K562 (cell line): Measurements from ENCODE around the gene SUPT3H. TPM values are rescaled to one million over a fixed set of nuclear protein-coding genes. Genes with fewer than 3 reads are reported as not detected.

Experiments
- ATAC-seq: fragments of 200-7000 bp; cut with Tn5 transposase; 3 replicates; pipeline ENCODE4 v1.9.1; 2020; ENCODE audit warnings: moderate library complexity
- BruUV-seq: library from RNA; stranded (reverse); fragments of 400-500 nt; replicated peaks from 2 replicates; lab custom pipeline; 2021; lab: Mats Ljungman, UMichigan
- CTCF ChIA-PET: fragments of 300-600 bp; formaldehyde crosslinking; extraction: SDS; loops from one replicate; lab custom pipeline; 2021; ENCODE audit warnings: low intra/inter-chr PET ratio; lab: Yijun Ruan, JAX
- POLR2A ChIA-PET: fragments of 300-600, 350-650 bp; sonication (Branson Sonifier 250); formaldehyde crosslinking; extraction: SDS; loops from one replicate; lab custom pipeline; 2021; ENCODE audit warnings: antibody characterized with exemption, inconsistent platforms; lab: Yijun Ruan, JAX
- DNase-seq, 4 experiments: peaks; one replicate each; pipeline versions ENCODE4 v3.0.0 to v3.0.0-alpha.2; 2011 to 2018; ENCODE audit warnings: low spot score in 3 of 4, mixed read lengths in 3 of 4; ENCODE audit errors: extremely low read depth in 1 of 4
- FAIRE-seq: peaks from 2 replicates; lab custom pipeline; 2011; peaks lifted over from hg19 to GRCh38; lab: Jason Lieb, UNC
- H2AFZ ChIP-seq: 2 replicates; pipeline ENCODE4 v1.6.0; 2011; ENCODE audit warnings: low read depth, low read length, control low read depth, inconsistent platforms
- H3K27ac ChIP-seq: fragments of 200-600 bp; 3 replicates; pipeline ENCODE4 v1.8.0; 2011; ENCODE audit warnings: low read depth, mild to moderate bottlenecking, control low read depth, inconsistent platforms, low read length, moderate library complexity, mixed read lengths; ENCODE audit errors: extremely low read depth
- H3K27me3 ChIP-seq, 2 experiments: fragments of 300-600 bp in 1 of 2; 2 replicates in 1 of 2; 3 replicates in 1 of 2; pipeline versions ENCODE4 v1.6.0 to v1.8.0; 2011; ENCODE audit warnings: inconsistent platforms in 2 of 2, low read length in 2 of 2, mild to moderate bottlenecking in 1 of 2, mixed read lengths in 1 of 2, moderate library complexity in 1 of 2; ENCODE audit not compliant: control insufficient read depth in 2 of 2, insufficient read depth in 2 of 2
- H3K36me3 ChIP-seq: fragments of 300-600 bp; 3 replicates; pipeline ENCODE4 v1.8.0; 2011; ENCODE audit warnings: mild to moderate bottlenecking, low read length, inconsistent platforms; ENCODE audit not compliant: control insufficient read depth, insufficient read depth
- H3K4me1 ChIP-seq, 2 experiments: fragments of 200-600 bp in 1 of 2; replicated peaks in 1 of 2; 2 replicates in 1 of 2; 3 replicates in 1 of 2; pipeline versions ENCODE4 v1.5.1 to v1.8.0; 2011; ENCODE audit warnings: inconsistent platforms in 2 of 2, low read length in 2 of 2, mild to moderate bottlenecking in 1 of 2, mixed read lengths in 1 of 2, moderate library complexity in 1 of 2; ENCODE audit not compliant: control insufficient read depth in 2 of 2, insufficient read depth in 2 of 2
- H3K4me2 ChIP-seq: 2 replicates; pipeline ENCODE4 v1.6.1; 2011; ENCODE audit warnings: low read length, control low read depth, inconsistent platforms, mixed read lengths; ENCODE audit not compliant: insufficient read depth
- H3K4me3 ChIP-seq: fragments of 200-600 bp; sonication (generic), shearing (Covaris generic); 2 replicates; pipeline ENCODE4 v1.5.1; 2016; ENCODE audit warnings: control low read depth, inconsistent platforms
- H3K79me2 ChIP-seq: fragments of 200-600 bp; 3 replicates; pipeline ENCODE4 v1.8.0; 2011; ENCODE audit warnings: low read length, inconsistent platforms; ENCODE audit not compliant: control insufficient read depth, insufficient read depth
- H3K9ac ChIP-seq, 2 experiments: 2 replicates each; pipeline versions ENCODE4 v1.6.0 to v1.6.1; 2011; ENCODE audit warnings: low read depth in 2 of 2, low read length in 2 of 2, control low read depth in 1 of 2, inconsistent platforms in 1 of 2, mild to moderate bottlenecking in 1 of 2, mixed read lengths in 1 of 2; ENCODE audit not compliant: insufficient read depth in 1 of 2
- H3K9me1 ChIP-seq: one replicate; pipeline ENCODE4 v1.6.0; 2011; ENCODE audit warnings: inconsistent platforms, mild to moderate bottlenecking, low read length, moderate library complexity; ENCODE audit not compliant: control insufficient read depth, insufficient read depth
- H3K9me3 ChIP-seq: replicated peaks from 2 replicates; pipeline ENCODE4 v1.5.1; 2011; ENCODE audit warnings: low read depth, low read length, inconsistent platforms; ENCODE audit not compliant: control insufficient read depth, insufficient read depth
- H4K20me1 ChIP-seq: replicated peaks from 2 replicates; pipeline ENCODE4 v1.6.1; 2011; ENCODE audit warnings: low read length, inconsistent platforms, mixed read lengths; ENCODE audit not compliant: control insufficient read depth, insufficient read depth
- EP300 ChIP-seq: IDR thresholded peaks from 2 replicates; pipeline ENCODE4 v1.6.1; 2012; ENCODE audit warnings: low read length, improper control_type of control experiment
- ID3 ChIP-seq, 2 experiments: fragments of 250-450 bp in 1 of 2; fragments of 450-650 bp in 1 of 2; sonication (Bioruptor Pico) in 1 of 2; IDR thresholded peaks; 2 replicates each; pipeline versions ENCODE4 v1.6.1 to v1.8.0; 2016 to 2021; ENCODE audit warnings: mild to moderate bottlenecking in 2 of 2, moderate library complexity in 2 of 2, missing compliant biosample characterization in 1 of 2, missing genetic modification characterization in 1 of 2
- MXI1 ChIP-seq: IDR thresholded peaks from 2 replicates; pipeline ENCODE4 v1.6.1; 2011; ENCODE audit warnings: low read depth, mild to moderate bottlenecking, improper control_type of control experiment, low read length
- RBM34 ChIP-seq: fragments of 200-400 bp; formaldehyde crosslinking; IDR thresholded peaks from 2 replicates; pipeline ENCODE4 v1.6.1; 2018; ENCODE audit warnings: low read length, borderline replicate concordance; ENCODE audit not compliant: insufficient read depth
- VEZF1 ChIP-seq: fragments of 200-800 bp; sonication (Bioruptor generic); IDR thresholded peaks from 2 replicates; pipeline ENCODE4 v1.6.1; 2017; ENCODE audit warnings: missing genetic modification characterization, missing compliant biosample characterization
- ZNF551 ChIP-seq: fragments of 250-450 bp; sonication (Bioruptor Pico); IDR thresholded peaks from 2 replicates; pipeline ENCODE4 v1.5.0; 2021; ENCODE audit warnings: mild to moderate bottlenecking, moderate library complexity
- WGBS: fragments of 100-300 bp; shearing (Covaris generic); methylation state at CpG from one replicate; pipeline ENCODE4 v1.1.6; 2016; ENCODE audit warnings: low coverage, mixed read lengths; ENCODE audit not compliant: insufficient coverage; ENCODE audit errors: missing lambda C conversion rate; 5-methylcytosine and 5-hydroxymethylcytosine counted together
- in situ Hi-C: fragments of 300-500 bp; cut with MboI; formaldehyde crosslinking; loops from 4 replicates; pipeline ENCODE4 v1.15.0; 2018; ENCODE audit warnings: inconsistent platforms, mixed read lengths
- intact Hi-C: fragments of 100-400 bp; cut with micrococcal nuclease; formaldehyde crosslinking; loops from 2 replicates; pipeline ENCODE4 v1.14.2; 2022
- polyA plus RNA-seq, 8 experiments: library from polyadenylated mRNA; depleted of rRNA in 4 of 8; stranded (reverse) in 5 of 8; unstranded in 3 of 8; fragments of >200 nt; fragmentation: Nextera tagmentation in 2 of 8; fragmentation: Illumina TruSeq in 1 of 8; extraction: Ambion mirVana in 2 of 8; extraction: Trizol in 1 of 8; gene quantifications; 2 replicates each; pipeline versions ENCODE4 v1.2.1 to v1.2.3, GENCODE V29; 2011 to 2014; ENCODE audit warnings: inconsistent platforms in 1 of 8, missing spikeins in 1 of 8
- total RNA-seq, 7 experiments: library from RNA; depleted of rRNA in 6 of 7; stranded (reverse); fragments of >200 nt in 6 of 7; fragmentation: Illumina TruSeq in 2 of 7; extraction: Trizol in 2 of 7; gene quantifications; 2 replicates each; pipeline versions ENCODE4 v1.2.1 to v1.2.3, GENCODE V29; 2011 to 2021; ENCODE audit warnings: low replicate concordance in 1 of 7

The SUPT3H gene
- total and polyA plus RNA-seq, 9 of the 15 experiments (the other 6 are each of a cell fraction or from before 2014, with no cell fraction given) = 7.2 to 16.3 (median 11.9) TPM

- TF ChIP-seq RBM34 = no peak
- TF ChIP-seq VEZF1 (CRISPR knock-in tag) = no peak
- TF ChIP-seq ZNF551 (CRISPR knock-in tag) = no peak
- TF ChIP-seq MXI1 = no peak
Measured at GRCh38 chr6:44969446-44970185, 408.1 kb downstream of the SUPT3H start (continued).

- ATAC-seq = no peak
- Histone ChIP-seq H3K9ac (no peak overlapping the region), H3K79me2 (no peaks in the 10 kb centered on the region), H3K27me3 (no peaks in the 10 kb centered on the region), H3K9me3 (no peaks in the 10 kb centered on the region; the same call in 1 of the 2 replicates), H2AFZ (no peak overlapping the region), H3K36me3 (no peaks in the 10 kb centered on the region), H3K27ac (no peak overlapping the region), H3K4me2 (no peak overlapping the region), H3K4me3 (no peak overlapping the region), H3K4me1 (peaks cover 0 to 8% of the 10 kb centered on the region in 2 experiments; a peak in 3 of 5 replicates), H3K9me1 (no peaks in the 10 kb centered on the region), H4K20me1 (no peaks in the 10 kb centered on the region)
- TF ChIP-seq EP300 = no peak
- no peak for TF ChIP-seq ID3 (CRISPR knock-in tag; IDR thresholded peaks at IDR 0.05)
- TF ChIP-seq ID3 (tag; IDR thresholded peaks at IDR 0.05) = peak; percentile 80; the same call in 1 of the 2 replicates
- ChIA-PET CTCF (no interaction called here), POLR2A (no interaction called here)
- no peak for DNase-seq
- 100% methylated on average over 1 of the region's 1 CpG for WGBS
- FAIRE-seq = no peak
- intact Hi-C loops = no loop called here
- no TSS peak for BruUV-seq
- in situ Hi-C loops = no loop called here
Measured at GRCh38 chr6:44967481-44967880, 410.3 kb downstream of the SUPT3H start.
